Smooth muscle cell (in vitro differentiated cells): ENCODE measurements around the gene KPNB1. TPM values are rescaled to one million over a fixed set of nuclear protein-coding genes. Genes with fewer than 3 reads are reported as not detected.

Experiments used
- DNase-seq: peaks from one replicate; lab custom pipeline; 2025; ENCODE audit not compliant: unreplicated experiment; lab: John Stamatoyannopoulos, UW
- H2AFZ ChIP-seq: fragments of 200-600 bp; sonication (generic); 2 replicates; pipeline ENCODE4 v1.6.0; 2016; ENCODE audit warnings: antibody characterized with exemption, low read depth, mild to moderate bottlenecking
- H3F3A ChIP-seq: fragments of 200-600 bp; sonication (generic); 2 replicates; pipeline ENCODE4 v1.6.0; 2017; ENCODE audit warnings: antibody characterized with exemption, low read depth
- H3K27ac ChIP-seq: fragments of 200-600 bp; sonication (generic); 2 replicates; pipeline ENCODE4 v1.5.1; 2016; ENCODE audit warnings: low read depth, mild to moderate bottlenecking
- H3K27me3 ChIP-seq: fragments of 200-600 bp; sonication (generic); 2 replicates; pipeline ENCODE4 v1.6.1; 2016; ENCODE audit warnings: low read depth, mild to moderate bottlenecking
- H3K36me3 ChIP-seq: fragments of 200-600 bp; sonication (generic); 2 replicates; pipeline ENCODE4 v1.5.1; 2016; ENCODE audit warnings: low read depth
- H3K4me1 ChIP-seq: fragments of 200-600 bp; sonication (generic); 2 replicates; pipeline ENCODE4 v1.5.1; 2016; ENCODE audit warnings: low read depth
- H3K4me2 ChIP-seq: fragments of 200-600 bp; sonication (generic); 2 replicates; pipeline ENCODE4 v1.6.0; 2016; ENCODE audit warnings: mild to moderate bottlenecking
- H3K4me3 ChIP-seq: fragments of 200-600 bp; sonication (generic); 2 replicates; pipeline ENCODE4 v1.5.1; 2016; ENCODE audit warnings: mild to moderate bottlenecking
- H3K79me2 ChIP-seq: fragments of 200-600 bp; sonication (generic); 2 replicates; pipeline ENCODE4 v1.6.0; 2016; ENCODE audit warnings: low read depth, mild to moderate bottlenecking
- H3K9ac ChIP-seq: fragments of 200-600 bp; sonication (generic); 2 replicates; pipeline ENCODE4 v1.6.0; 2016; ENCODE audit warnings: low read depth
- H3K9me3 ChIP-seq: fragments of 200-600 bp; sonication (generic); replicated peaks from 2 replicates; pipeline ENCODE4 v1.5.1; 2016; ENCODE audit warnings: low read depth
- H4K20me1 ChIP-seq: fragments of 200-600 bp; sonication (generic); 2 replicates; pipeline ENCODE4 v1.6.0; 2016; ENCODE audit warnings: low read depth
- WGBS: methylation state at CpG from one replicate; pipeline ENCODE4 v1.1.7; 2016; ENCODE audit warnings: low lambda C conversion rate; 5-methylcytosine and 5-hydroxymethylcytosine counted together
- polyA plus RNA-seq: library from polyadenylated mRNA; unstranded; fragments of >200 nt; fragmentation: Nextera tagmentation; extraction: Ambion mirVana; gene quantifications from 2 replicates; pipeline ENCODE4 v1.2.1, GENCODE V29; 2016
- total RNA-seq: library from RNA; depleted of rRNA; stranded (reverse); fragments of >200 nt; gene quantifications from 2 replicates; pipeline ENCODE4 v1.2.3, GENCODE V29; 2014
- TF ChIP-seq, protein P1 (sequence below): fragments of 200-600 bp; sonication (generic); IDR thresholded peaks from 2 replicates; pipeline ENCODE4 v1.5.1; 2017; ENCODE audit warnings: borderline replicate concordance, mild to moderate bottlenecking, antibody characterized with exemption; ENCODE audit not compliant: insufficient read depth, poor library complexity, severe bottlenecking

Gene KPNB1
- total and polyA plus RNA-seq, 2 experiments from 2014 or later, result 78.8 to 242 TPM

DNA sequence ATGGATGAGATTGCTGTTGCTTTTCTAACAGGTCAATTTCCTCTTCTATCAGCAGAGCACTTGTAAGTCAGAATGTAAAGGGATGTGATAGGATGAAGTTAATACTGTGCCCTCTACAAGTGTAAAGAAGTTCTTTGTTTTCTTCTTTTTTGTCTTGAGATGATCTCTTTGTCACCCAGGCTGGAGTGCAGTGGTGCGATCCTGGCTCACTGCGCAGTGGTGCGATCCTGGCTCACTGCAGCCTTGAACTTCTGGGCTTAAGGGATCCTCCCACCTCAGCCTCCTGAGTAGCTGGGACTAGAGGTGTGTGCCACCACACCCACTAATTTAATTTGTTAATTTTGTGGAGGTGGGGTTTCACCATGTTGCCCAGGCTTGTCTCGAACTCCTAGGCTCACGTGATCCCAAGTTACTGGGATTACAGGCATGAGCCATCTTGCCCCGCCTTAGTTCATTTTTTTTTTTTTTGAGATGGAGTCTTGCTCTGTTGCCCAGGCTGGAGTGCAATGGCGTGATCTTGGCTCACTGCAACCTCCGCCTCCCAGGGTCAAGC is 21.6 kb upstream of the KPNB1 start:
- Histone ChIP-seq H3K27ac (no peak overlapping the region), H3K9ac (no peak overlapping the region), H3K36me3 (no peaks in the 10 kb centered on the region), H3K9me3 (no peaks in the 10 kb centered on the region), H4K20me1 (no peaks in the 10 kb centered on the region), H2AFZ (no peak overlapping the region), H3K79me2 (no peaks in the 10 kb centered on the region), H3K4me3 (no peak overlapping the region), H3K4me2 (no peak overlapping the region), H3F3A (no peaks in the 10 kb centered on the region), H3K27me3 (no peaks in the 10 kb centered on the region), H3K4me1 (no peaks in the 10 kb centered on the region)
- TF ChIP-seq, protein P1, sequence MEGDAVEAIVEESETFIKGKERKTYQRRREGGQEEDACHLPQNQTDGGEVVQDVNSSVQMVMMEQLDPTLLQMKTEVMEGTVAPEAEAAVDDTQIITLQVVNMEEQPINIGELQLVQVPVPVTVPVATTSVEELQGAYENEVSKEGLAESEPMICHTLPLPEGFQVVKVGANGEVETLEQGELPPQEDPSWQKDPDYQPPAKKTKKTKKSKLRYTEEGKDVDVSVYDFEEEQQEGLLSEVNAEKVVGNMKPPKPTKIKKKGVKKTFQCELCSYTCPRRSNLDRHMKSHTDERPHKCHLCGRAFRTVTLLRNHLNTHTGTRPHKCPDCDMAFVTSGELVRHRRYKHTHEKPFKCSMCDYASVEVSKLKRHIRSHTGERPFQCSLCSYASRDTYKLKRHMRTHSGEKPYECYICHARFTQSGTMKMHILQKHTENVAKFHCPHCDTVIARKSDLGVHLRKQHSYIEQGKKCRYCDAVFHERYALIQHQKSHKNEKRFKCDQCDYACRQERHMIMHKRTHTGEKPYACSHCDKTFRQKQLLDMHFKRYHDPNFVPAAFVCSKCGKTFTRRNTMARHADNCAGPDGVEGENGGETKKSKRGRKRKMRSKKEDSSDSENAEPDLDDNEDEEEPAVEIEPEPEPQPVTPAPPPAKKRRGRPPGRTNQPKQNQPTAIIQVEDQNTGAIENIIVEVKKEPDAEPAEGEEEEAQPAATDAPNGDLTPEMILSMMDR, result no peak
- WGBS, result 98% methylated on average over 8 of the region's 8 CpGs
- DNase-seq, result no peak

DNA sequence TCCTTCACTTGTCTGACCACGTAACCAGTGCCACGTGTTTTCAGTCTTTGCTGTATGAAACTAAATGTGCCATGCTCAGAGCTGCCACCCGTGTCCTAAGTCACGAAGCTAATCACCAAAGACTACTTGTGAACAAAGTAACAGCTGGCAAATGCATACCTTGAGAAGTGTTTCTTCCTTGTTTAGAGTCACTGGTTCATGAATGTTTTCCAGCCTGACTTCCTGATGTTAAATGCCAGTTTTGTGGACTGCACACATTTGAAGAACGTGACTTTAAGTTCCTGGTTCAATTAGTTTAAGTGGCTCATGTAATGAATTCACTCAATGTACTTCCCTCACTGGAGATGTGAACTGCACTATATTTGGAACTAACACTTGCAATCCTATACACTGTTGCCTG is 19.9 kb upstream of the KPNB1 start:
- Histone ChIP-seq H3K27ac (no peak overlapping the region), H3K4me3 (no peak overlapping the region), H3K4me2 (no peak overlapping the region), H3K36me3 (no peaks in the 10 kb centered on the region), H3K9me3 (no peaks in the 10 kb centered on the region), H3K27me3 (no peaks in the 10 kb centered on the region), H3K4me1 (no peaks in the 10 kb centered on the region), H3K79me2 (no peaks in the 10 kb centered on the region), H3F3A (no peaks in the 10 kb centered on the region), H3K9ac (no peak overlapping the region), H4K20me1 (no peaks in the 10 kb centered on the region), H2AFZ (no peak overlapping the region)
- 80% methylated on average over 5 of the region's 5 CpGs for WGBS
- DNase-seq, result no peak
- TF ChIP-seq, protein P1, result no peak

DNA sequence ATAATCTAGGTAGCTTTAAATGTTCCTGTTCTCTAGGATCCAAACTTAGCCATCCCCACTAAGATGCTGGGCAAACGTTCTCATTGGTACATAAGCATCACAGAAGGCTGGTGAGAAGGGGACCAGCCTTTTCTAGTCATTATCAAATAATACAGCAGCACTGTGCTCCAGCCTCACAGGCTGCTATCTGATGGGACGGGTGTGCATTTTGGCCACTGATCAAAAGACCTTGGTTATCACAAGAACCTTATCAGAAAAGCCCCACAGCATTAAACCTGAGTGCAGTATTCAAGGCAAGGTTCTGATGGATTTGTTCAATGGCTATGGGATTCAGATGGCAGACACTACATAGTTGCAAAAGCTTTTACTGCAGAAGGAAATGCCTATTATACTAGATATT is 19.1 kb upstream of the KPNB1 start:
- no peak overlapping the region for H3K4me3 ChIP-seq
- H3F3A ChIP-seq, result no peaks in the 10 kb centered on the region
- H3K27me3 ChIP-seq, result no peaks in the 10 kb centered on the region
- TF ChIP-seq, protein P1, result no peak
- H3K79me2 ChIP-seq, result no peaks in the 10 kb centered on the region
- no peaks in the 10 kb centered on the region for H3K9me3 ChIP-seq
- H3K27ac ChIP-seq, result no peak overlapping the region
- no peaks in the 10 kb centered on the region for H4K20me1 ChIP-seq
- no peak overlapping the region for H3K9ac ChIP-seq
- H3K4me2 ChIP-seq, result no peak overlapping the region
- 83% methylated on average over 2 of the region's 2 CpGs for WGBS
- H2AFZ ChIP-seq, result no peak overlapping the region
- H3K36me3 ChIP-seq, result no peaks in the 10 kb centered on the region
- no peak for DNase-seq
- H3K4me1 ChIP-seq, result no peaks in the 10 kb centered on the region

DNA sequence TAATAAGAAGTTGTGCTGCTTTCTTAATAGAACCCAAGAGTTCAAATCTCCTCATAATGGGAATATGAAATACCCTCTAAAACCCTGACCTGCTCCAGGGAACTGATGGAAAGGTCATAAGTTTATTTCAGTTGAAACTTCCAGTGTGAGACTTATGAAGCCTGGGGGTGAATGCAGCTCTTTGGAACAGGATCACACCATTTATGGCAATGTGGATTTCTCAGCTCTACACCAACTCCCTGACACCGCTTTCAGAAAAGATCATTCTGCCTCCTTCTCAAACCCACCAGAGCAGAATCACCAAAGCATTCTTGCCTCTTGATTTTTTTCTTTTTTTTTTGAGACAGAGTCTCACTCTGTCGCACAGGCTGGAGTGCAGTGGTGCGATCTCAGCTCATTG is 16.7 kb upstream of the KPNB1 start:
- 95% methylated on average over 3 of the region's 3 CpGs for WGBS
- Histone ChIP-seq H2AFZ (no peak overlapping the region), H3K27ac (no peak overlapping the region), H3K4me1 (no peaks in the 10 kb centered on the region), H3K27me3 (no peaks in the 10 kb centered on the region), H3K9ac (no peak overlapping the region), H3K79me2 (no peaks in the 10 kb centered on the region), H3K4me3 (no peak overlapping the region), H3K36me3 (no peaks in the 10 kb centered on the region), H3K9me3 (no peaks in the 10 kb centered on the region), H4K20me1 (no peaks in the 10 kb centered on the region), H3F3A (no peaks in the 10 kb centered on the region), H3K4me2 (no peak overlapping the region)
- no peak for DNase-seq
- TF ChIP-seq, protein P1, result no peak
